ENCODE data around the gene TAF10. TPM values are rescaled to one million over a fixed set of nuclear protein-coding genes. Genes with fewer than 3 reads are reported as not detected.

TAF10 gene
- 100 to 1,000 TPM; 151 to 156 TPM for total RNA-seq

DNA sequence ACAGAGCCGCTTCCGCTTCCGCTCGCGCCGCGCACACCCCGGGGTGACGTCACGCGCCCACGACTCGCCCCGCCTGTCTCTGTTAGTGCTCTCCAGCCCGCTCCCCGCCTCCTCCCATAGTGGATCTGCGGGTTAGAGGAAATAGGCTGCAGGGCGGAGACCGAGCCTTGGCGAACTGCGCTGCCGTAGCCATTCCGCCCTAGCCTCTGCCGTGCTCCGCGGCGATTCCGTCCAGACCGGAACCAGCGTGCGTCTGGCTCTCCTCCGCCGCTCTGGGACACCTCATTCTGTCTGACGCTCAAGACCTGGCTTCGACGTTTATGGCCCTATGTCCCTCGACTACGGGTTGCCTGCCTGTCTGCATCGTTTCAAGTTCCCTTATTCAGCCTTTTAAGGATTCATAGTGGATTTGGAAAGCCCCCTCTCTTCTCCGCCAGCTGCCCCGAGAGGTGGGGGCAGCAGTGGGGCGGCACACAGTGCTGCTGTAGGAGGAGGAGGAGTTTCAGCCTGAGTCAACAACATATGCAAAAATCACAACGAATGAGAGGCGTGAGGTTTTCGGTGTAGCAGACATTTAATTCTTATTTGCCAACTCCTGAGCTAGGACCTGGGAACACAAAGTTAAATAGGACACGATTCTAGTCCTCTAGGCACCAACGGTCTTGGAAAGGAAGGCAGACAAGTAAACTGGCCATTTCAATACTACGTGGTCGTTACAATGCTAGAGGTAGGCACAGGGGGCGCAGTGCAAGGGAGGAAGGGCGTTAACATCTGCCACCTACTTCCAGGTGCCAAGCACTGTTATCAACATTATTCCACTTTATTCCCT lies at the start of gene TAF10:
TAF10 (minus strand) TSS at position 4 of the 829 bp plus-strand sequence. CDS start 27 bp downstream, outside the sequence.
- peak within 1 kb of the TSS; percentile 90 for H3K27ac Mint-ChIP-seq
- H3K27me3 Mint-ChIP-seq (ENCODE audit: low read depth), result no peaks in the 10 kb centered on the region
- peaks cover 39% of the 10 kb centered on the region for H3K4me1 Mint-ChIP-seq (ENCODE audit: low read depth)
- H3K9me3 Mint-ChIP-seq, result no peaks in the 10 kb centered on the region
- H3K36me3 Mint-ChIP-seq (ENCODE audit: low read depth), result peaks cover 34% of the 10 kb centered on the region
- CTCF ChIA-PET, result interaction anchor here (0.7 to 3.5 kb wide), 12 partner anchors 15 to 143 kb away, joined by 3 to 20 read pairs (median 3); partner anchors contain the start of gene MRPL17
- DNase-seq, result peak; percentile 97
- intact Hi-C loops (cut with micrococcal nuclease), result loop anchor here (1.0 kb wide), 4 partner anchors 9 to 378 kb away; partner anchors contain the start of genes FHIP1B, ILK, MRPL17 and RRP8
- H3K4me3 Mint-ChIP-seq, result peak within 1 kb of the TSS; percentile 87

DNA sequence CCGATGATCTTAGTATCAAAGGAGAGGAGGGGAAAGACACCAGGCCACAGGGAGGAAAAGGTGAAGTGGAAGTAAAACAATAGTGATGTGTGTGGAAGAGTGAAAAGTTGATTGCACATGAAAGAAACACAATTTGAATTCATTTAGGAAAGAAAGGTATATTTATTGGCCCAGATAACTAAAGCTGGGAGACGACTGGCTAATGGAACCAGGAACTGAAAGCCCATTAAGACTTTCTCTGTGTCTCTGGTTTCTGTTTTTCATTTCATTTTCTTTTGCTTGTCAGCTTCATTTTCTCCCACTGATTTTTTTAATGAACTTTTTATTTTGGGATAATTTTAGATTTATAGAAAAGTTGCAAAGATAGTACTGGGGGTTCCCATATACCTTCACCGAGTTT lies 48.7 kb upstream of the TAF10 start:
- DNase-seq, result no peak
- peaks cover 12% of the 10 kb centered on the region for H3K4me1 Mint-ChIP-seq (ENCODE audit: low read depth)
- H3K4me3 Mint-ChIP-seq, result no peak overlapping the region
- H3K9me3 Mint-ChIP-seq, result no peaks in the 10 kb centered on the region
- no peak overlapping the region for H3K27ac Mint-ChIP-seq
- no peaks in the 10 kb centered on the region for H3K36me3 Mint-ChIP-seq (ENCODE audit: low read depth)
- intact Hi-C loops (cut with micrococcal nuclease), result no loop called here
- CTCF ChIA-PET, result no interaction called here
- no peaks in the 10 kb centered on the region for H3K27me3 Mint-ChIP-seq (ENCODE audit: low read depth)

DNA sequence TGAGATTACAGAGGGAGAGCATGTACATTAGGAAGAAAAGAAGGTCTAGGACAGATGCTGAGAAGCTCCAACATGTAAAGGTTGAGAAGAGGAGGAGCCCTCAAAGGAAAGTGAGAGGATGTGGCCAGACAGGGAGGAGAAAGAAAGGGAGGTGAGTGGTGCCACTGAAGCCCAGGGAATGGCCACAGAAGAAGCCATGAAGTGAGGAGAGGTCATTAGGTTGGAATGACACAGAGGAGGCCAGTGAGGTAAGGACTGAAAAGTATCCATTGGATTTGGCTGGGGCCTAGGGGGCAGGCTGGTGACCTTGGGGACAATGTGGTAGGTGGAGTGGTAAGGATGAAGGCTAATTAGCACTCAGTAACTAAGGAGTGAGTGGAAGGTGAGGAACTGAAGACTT lies 46.6 kb upstream of the TAF10 start:
- H3K27ac Mint-ChIP-seq, result no peak overlapping the region
- H3K4me1 Mint-ChIP-seq (ENCODE audit: low read depth), result peaks cover 8% of the 10 kb centered on the region
- no peak overlapping the region for H3K4me3 Mint-ChIP-seq
- CTCF ChIA-PET, result interaction anchor here (0.6 to 1.2 kb wide), 2 partner anchors 9 to 24 kb away, joined by 6 to 7 read pairs; partner anchors contain the start of gene MRPL17
- no peaks in the 10 kb centered on the region for H3K9me3 Mint-ChIP-seq
- intact Hi-C loops (cut with micrococcal nuclease), result no loop called here
- H3K36me3 Mint-ChIP-seq (ENCODE audit: low read depth), result no peaks in the 10 kb centered on the region
- no peak for DNase-seq
- no peaks in the 10 kb centered on the region for H3K27me3 Mint-ChIP-seq (ENCODE audit: low read depth)

DNA sequence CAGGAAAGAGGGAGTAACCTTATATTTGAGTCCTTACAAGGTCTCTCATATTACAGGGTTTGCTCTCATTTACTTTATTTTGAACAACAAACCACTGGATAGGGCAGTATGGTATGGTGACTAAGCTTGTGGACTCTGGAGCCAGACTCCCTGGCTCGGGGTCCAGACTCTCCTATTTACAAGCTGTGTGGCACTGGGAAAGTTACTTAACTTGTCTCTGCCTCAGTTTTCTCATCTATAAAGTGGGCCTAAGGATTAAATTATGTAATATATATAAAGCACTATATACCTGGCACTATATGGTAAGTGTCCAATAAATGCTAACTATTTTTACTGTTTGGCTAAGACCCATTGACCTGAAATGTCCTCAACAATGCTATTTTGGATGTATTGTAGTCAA lies 45.3 kb upstream of the TAF10 start:
- no peaks in the 10 kb centered on the region for H3K36me3 Mint-ChIP-seq (ENCODE audit: low read depth)
- peak overlapping the region; percentile 5 for H3K4me3 Mint-ChIP-seq
- CTCF ChIA-PET, result interaction anchor here (1.5 to 1.8 kb wide), 2 partner anchors 10 to 126 kb away, joined by 4 to 5 read pairs; no protein-coding TSS in a partner anchor
- no peak overlapping the region for H3K27ac Mint-ChIP-seq
- intact Hi-C loops (cut with micrococcal nuclease), result no loop called here
- no peaks in the 10 kb centered on the region for H3K9me3 Mint-ChIP-seq
- no peak for DNase-seq
- no peaks in the 10 kb centered on the region for H3K27me3 Mint-ChIP-seq (ENCODE audit: low read depth)
- peaks cover 3% of the 10 kb centered on the region for H3K4me1 Mint-ChIP-seq (ENCODE audit: low read depth)

DNA sequence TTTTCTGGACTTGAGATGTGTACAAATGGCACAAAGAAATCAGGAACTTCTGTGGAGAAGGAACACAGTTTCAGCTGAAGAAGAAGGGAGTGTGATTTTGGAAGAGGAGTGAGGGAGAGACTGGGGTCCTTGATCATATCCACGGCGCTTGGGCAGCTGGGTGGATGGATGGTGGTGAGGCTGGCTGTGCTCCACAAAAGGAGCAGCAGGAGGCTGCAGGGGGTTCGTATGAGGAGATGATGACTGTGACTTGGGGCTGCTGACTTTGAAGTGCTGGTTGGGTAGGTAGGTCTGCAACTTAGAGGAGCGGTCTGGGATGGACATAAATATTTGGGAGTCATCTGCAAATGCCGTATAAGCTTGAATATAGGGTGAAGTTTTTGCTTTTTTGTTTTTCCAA lies 44.9 kb upstream of the TAF10 start:
- H3K27ac Mint-ChIP-seq, result no peak overlapping the region
- intact Hi-C loops (cut with micrococcal nuclease), result no loop called here
- no peaks in the 10 kb centered on the region for H3K9me3 Mint-ChIP-seq
- H3K27me3 Mint-ChIP-seq (ENCODE audit: low read depth), result no peaks in the 10 kb centered on the region
- no peak for DNase-seq
- peak overlapping the region; percentile 5 for H3K4me3 Mint-ChIP-seq
- no peaks in the 10 kb centered on the region for H3K36me3 Mint-ChIP-seq (ENCODE audit: low read depth)
- CTCF ChIA-PET, result interaction anchor here (1.5 to 1.8 kb wide), 2 partner anchors 11 to 126 kb away, joined by 4 to 5 read pairs; no protein-coding TSS in a partner anchor
- H3K4me1 Mint-ChIP-seq (ENCODE audit: low read depth), result peaks cover 3% of the 10 kb centered on the region

DNA sequence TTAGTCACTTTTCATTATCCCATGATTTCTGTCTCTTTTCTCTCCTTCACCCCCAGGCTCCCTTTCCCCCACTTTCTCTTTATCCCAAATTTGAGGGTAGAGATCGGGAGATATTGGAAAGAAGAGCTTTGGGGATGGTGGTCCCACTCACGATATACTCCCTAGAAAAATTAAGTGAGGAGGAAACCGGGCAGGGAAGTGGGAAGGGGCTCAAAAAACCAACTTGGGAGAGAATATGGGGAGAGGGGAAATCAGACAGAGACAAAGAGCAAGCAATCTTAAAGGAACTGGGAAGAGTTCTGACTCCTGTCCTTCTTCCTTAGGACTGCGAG lies 44.5 kb upstream of the TAF10 start:
- peaks cover 3% of the 10 kb centered on the region for H3K4me1 Mint-ChIP-seq (ENCODE audit: low read depth)
- peak overlapping the region; percentile 61 for H3K4me3 Mint-ChIP-seq
- no peaks in the 10 kb centered on the region for H3K9me3 Mint-ChIP-seq
- H3K36me3 Mint-ChIP-seq (ENCODE audit: low read depth), result no peaks in the 10 kb centered on the region
- no peak overlapping the region for H3K27ac Mint-ChIP-seq
- CTCF ChIA-PET, result interaction anchor here (1.5 to 1.8 kb wide), 2 partner anchors 11 to 126 kb away, joined by 4 to 5 read pairs; no protein-coding TSS in a partner anchor
- no peak for DNase-seq
- no peaks in the 10 kb centered on the region for H3K27me3 Mint-ChIP-seq (ENCODE audit: low read depth)
- intact Hi-C loops (cut with micrococcal nuclease), result no loop called here

DNA sequence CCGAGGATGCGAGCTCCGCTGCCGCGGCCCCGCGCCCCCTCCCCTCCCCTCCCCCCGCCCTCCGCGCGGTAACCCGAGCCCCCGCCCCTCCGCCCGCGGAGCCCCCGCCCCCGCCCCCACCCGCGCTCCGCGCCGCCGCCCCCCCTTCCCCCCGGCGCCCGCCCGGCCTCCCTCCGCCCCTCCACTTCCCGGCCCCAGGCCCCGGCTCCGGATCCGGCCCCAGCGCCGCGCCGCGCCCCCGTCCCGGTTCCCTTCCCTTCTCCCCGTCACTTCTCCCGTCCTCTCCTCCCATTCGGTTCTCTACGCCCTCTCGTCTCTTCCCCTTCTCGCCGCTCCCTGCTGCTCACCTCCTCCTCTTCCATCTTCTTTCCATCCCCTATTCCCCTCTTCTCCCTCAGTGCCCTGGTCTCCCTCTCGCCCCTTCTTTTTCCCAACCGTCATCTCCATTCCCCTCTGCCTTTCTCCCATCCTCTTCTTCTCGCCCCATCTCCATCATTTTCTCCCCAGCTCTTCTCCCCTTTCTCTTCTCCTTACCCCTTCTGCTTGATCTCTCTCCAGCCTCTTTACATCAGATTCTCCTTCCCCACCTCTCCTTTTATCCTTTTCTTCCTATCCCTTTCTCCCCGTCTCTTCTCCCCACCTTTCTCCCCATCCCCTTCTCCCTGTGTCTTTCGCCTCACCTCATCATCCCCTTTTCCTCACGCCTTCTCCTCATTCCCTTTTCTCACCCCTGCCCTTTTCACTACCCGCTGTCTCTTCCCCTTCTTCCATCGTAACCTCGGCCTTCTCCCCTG lies 44.0 kb upstream of the TAF10 start, which contains the start of gene DCHS1:
DCHS1 (minus strand) TSS at position 20 of the 794 bp plus-strand sequence. CDS start 14,196 bp downstream, outside the sequence.
- peak within 1 kb of the TSS; percentile 61 for H3K4me3 Mint-ChIP-seq
- CTCF ChIA-PET, result interaction anchor here (1.5 kb wide), 1 partner anchor 12 kb away, joined by 4 read pairs; no protein-coding TSS in a partner anchor
- no peak for DNase-seq
- no peaks in the 10 kb centered on the region for H3K9me3 Mint-ChIP-seq
- peaks cover 3% of the 10 kb centered on the region for H3K4me1 Mint-ChIP-seq (ENCODE audit: low read depth)
- no peaks in the 10 kb centered on the region for H3K36me3 Mint-ChIP-seq (ENCODE audit: low read depth)
- H3K27me3 Mint-ChIP-seq (ENCODE audit: low read depth), result no peaks in the 10 kb centered on the region
- no peak within 1 kb of the TSS for H3K27ac Mint-ChIP-seq
- intact Hi-C loops (cut with micrococcal nuclease), result loop anchor here (2.0 kb wide), 1 partner anchor 15 kb away; no protein-coding TSS in a partner anchor

DNA sequence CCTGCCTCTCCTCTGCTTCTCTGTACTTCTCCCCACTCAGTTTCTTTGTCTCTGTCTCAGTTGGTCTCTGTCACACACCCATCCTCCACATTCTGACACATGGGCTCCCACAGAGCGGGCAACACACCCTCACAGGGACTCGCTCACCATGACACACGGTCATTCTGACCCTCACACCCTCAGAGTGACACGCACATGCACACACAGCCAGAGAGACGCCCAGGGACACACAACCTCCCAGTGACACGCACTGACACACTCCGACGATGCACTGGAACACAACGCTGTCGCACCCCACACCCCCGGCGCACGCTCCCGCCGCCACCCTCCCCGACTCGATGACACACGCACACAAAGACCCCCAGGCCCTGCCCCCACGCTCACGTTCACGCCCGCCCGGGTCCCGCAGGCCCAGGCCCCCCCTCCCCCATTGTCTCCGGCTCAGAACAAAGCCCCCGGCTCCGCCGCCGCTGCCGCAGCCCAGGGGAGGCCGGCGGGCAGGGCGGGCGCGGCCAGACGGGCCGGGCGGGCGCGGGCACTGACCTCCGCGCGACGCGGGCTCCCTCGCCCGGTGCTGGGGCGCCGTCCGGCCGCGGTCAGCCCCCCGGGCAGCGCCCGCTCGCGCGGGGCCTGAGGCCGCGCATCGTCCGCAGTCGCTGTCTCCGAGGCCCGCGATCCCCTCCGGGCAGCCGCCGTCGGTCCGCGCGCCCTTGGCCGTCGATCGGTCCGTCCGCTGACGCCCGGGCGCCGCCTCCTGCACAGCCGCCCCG lies 43.2 kb upstream of the TAF10 start:
- no peaks in the 10 kb centered on the region for H3K9me3 Mint-ChIP-seq
- DNase-seq, result peak; percentile 46
- no peak overlapping the region for H3K27ac Mint-ChIP-seq
- intact Hi-C loops (cut with micrococcal nuclease), result loop anchor here (2.0 kb wide), 1 partner anchor 16 kb away; no protein-coding TSS in a partner anchor
- peaks cover 3% of the 10 kb centered on the region for H3K4me1 Mint-ChIP-seq (ENCODE audit: low read depth)
- no peaks in the 10 kb centered on the region for H3K36me3 Mint-ChIP-seq (ENCODE audit: low read depth)
- no peak overlapping the region for H3K4me3 Mint-ChIP-seq
- no peaks in the 10 kb centered on the region for H3K27me3 Mint-ChIP-seq (ENCODE audit: low read depth)
- CTCF ChIA-PET, result interaction anchor here (1.0 kb wide), 1 partner anchor 10 kb away, joined by 3 read pairs; no protein-coding TSS in a partner anchor

DNA sequence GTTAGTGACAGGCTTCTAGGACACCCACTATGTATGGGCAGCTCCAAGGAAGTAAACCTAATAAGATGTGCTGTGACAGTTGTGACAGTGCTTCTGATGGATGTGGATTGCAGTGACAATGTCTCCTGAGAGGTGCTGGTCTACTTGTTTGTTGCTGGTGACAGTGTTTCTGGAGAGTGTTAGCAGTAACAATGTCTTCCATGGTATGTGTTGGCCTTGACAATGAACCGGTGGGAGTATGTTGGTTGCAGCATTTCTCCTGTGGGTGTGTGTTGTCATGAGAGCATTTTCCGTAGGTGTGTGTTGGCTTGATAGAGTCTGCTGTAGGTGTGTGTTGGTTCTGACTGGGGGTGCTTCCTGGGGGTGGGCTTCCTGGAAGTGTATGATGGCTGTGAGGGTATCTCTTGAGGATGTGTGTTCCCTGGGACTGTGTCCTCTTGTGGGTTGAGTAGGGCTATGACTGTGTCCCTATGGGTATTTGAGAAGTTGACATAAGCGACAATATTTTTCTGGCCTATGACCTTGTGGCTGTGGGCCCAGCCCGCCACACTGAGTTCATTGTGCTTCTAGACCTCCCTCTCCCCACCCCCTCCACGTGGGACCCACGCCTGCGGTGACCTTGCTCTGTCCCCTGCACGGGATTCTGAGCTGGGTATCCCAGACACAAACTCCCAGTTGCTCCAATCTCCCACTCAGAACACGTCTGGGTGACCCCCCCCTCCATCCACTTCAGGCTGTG lies 42.4 kb upstream of the TAF10 start:
- Mint-ChIP-seq H3K27me3 (ENCODE audit: low read depth) (no peaks in the 10 kb centered on the region), H3K36me3 (ENCODE audit: low read depth) (no peaks in the 10 kb centered on the region), H3K9me3 (no peaks in the 10 kb centered on the region), H3K4me3 (no peak overlapping the region), H3K4me1 (ENCODE audit: low read depth) (peaks cover 3% of the 10 kb centered on the region), H3K27ac (no peak overlapping the region)
- CTCF ChIA-PET, result interaction anchor here (0.6 to 1.0 kb wide), 4 partner anchors 10 to 987 kb away, joined by 3 to 5 read pairs (median 3); no protein-coding TSS in a partner anchor
- intact Hi-C loops (cut with micrococcal nuclease), result loop anchor here (2.0 kb wide), 1 partner anchor 16 kb away; no protein-coding TSS in a partner anchor
- DNase-seq, result no peak

DNA sequence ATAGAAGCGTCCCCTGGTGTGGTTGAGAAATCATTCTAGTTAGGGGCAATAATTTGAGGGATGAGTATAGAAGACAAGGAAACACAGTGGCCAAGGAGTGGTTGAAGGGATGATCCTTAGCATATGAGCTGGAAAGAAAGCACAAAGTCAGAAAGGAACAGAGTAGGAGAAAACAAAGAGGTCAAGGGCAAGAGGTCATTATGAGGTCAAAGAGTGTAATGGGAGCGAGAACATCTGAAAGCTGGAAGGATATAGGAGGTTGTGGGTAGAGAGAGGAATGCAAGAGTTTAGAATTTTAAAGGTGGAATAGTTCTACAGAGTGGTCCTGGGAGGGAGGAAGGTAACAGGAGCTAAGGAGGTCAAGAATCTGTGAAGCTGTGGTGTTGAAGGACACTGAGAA lies 41.6 kb upstream of the TAF10 start:
- H3K36me3 Mint-ChIP-seq (ENCODE audit: low read depth), result no peaks in the 10 kb centered on the region
- CTCF ChIA-PET, result interaction anchor here (0.7 to 1.0 kb wide), 2 partner anchors 45 to 50 kb away, joined by 3 to 5 read pairs; no protein-coding TSS in a partner anchor
- no peak overlapping the region for H3K4me3 Mint-ChIP-seq
- H3K27me3 Mint-ChIP-seq (ENCODE audit: low read depth), result no peaks in the 10 kb centered on the region
- no peaks in the 10 kb centered on the region for H3K9me3 Mint-ChIP-seq
- no peak overlapping the region for H3K27ac Mint-ChIP-seq
- DNase-seq, result no peak
- intact Hi-C loops (cut with micrococcal nuclease), result loop anchor here (2.0 kb wide), 1 partner anchor 17 kb away; no protein-coding TSS in a partner anchor
- H3K4me1 Mint-ChIP-seq (ENCODE audit: low read depth), result peaks cover 3% of the 10 kb centered on the region

DNA sequence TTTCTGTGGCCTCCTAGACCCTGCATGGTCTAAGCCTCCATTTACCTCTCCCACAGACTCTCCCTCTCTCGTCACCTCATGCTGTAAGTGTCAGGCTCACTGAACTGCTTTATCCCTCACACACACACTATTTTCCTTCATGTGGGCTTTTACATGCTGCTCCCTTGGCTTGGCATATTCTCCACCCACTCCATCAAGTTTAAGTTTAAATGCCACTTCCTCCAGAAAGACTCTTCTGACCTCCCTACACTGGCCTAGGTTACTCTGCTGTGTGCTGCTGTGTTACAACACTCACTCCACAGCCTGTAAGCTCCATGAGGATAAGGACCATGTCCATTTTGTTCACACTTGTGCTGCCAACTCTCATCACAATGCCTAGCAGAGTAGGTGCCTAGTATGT lies 41.1 kb upstream of the TAF10 start:
- Mint-ChIP-seq H3K27ac (no peak overlapping the region), H3K27me3 (ENCODE audit: low read depth) (no peaks in the 10 kb centered on the region), H3K4me3 (no peak overlapping the region), H3K9me3 (no peaks in the 10 kb centered on the region), H3K4me1 (ENCODE audit: low read depth) (peaks cover 3% of the 10 kb centered on the region), H3K36me3 (ENCODE audit: low read depth) (no peaks in the 10 kb centered on the region)
- intact Hi-C loops (cut with micrococcal nuclease), result no loop called here
- CTCF ChIA-PET, result interaction anchor here (1.5 kb wide), 1 partner anchor 122 kb away, joined by 6 read pairs; no protein-coding TSS in a partner anchor
- no peak for DNase-seq

Data from activated naive CD4-positive, alpha-beta T cell treated with anti-CD3 and anti-CD28 coated beads for 36 hours (primary cell).